CD14-positive monocyte (primary cell): ENCODE results near the gene SLC3A2. TPM values are rescaled to one million over a fixed set of nuclear protein-coding genes. Genes with fewer than 3 reads are reported as not detected.

ENCODE experiments used
- DNase-seq, 3 donors: peaks; one replicate each; pipeline ENCODE4 v3.0.0-alpha.2; 2011 to 2022
- H2AFZ ChIP-seq: 2 replicates; pipeline ENCODE4 v1.6.0; 2012; ENCODE audit warnings: mild to moderate bottlenecking, low read depth, low read length, inconsistent platforms; ENCODE audit not compliant: insufficient read depth, poor library complexity, severe bottlenecking
- H3K27ac ChIP-seq, 2 donors: 1 replicate in 1 of 2; 2 replicates in 1 of 2; pipeline ENCODE4 v1.5.1; 2012 to 2013; ENCODE audit warnings: low read length in 2 of 2, control low read depth in 1 of 2, inconsistent platforms in 1 of 2, low read depth in 1 of 2, mild to moderate bottlenecking in 1 of 2
- H3K27me3 ChIP-seq, 2 donors: one replicate each; pipeline versions ENCODE4 v1.6.0 to v1.6.1; 2011 to 2013; ENCODE audit warnings: low read length in 2 of 2; ENCODE audit not compliant: control insufficient read depth in 2 of 2, insufficient read depth in 2 of 2
- H3K36me3 ChIP-seq, 2 donors: replicated peaks in 1 of 2; 1 replicate in 1 of 2; 2 replicates in 1 of 2; pipeline versions ENCODE4 v1.5.1 to v1.6.1; 2012 to 2013; ENCODE audit warnings: low read length in 2 of 2, control low read depth in 1 of 2, inconsistent platforms in 1 of 2, mild to moderate bottlenecking in 1 of 2; ENCODE audit not compliant: insufficient read depth in 2 of 2, control insufficient read depth in 1 of 2
- H3K4me1 ChIP-seq, 2 donors: 1 replicate in 1 of 2; 2 replicates in 1 of 2; pipeline versions ENCODE4 v1.5.1 to v1.6.1; 2012 to 2013; ENCODE audit warnings: low read length in 2 of 2, control low read depth in 1 of 2, inconsistent platforms in 1 of 2, mild to moderate bottlenecking in 1 of 2, moderate library complexity in 1 of 2; ENCODE audit not compliant: insufficient read depth in 2 of 2, control insufficient read depth in 1 of 2
- H3K4me2 ChIP-seq: replicated peaks from 2 replicates; pipeline ENCODE3; 2012; ENCODE audit warnings: low read length, moderate library complexity, mild to moderate bottlenecking; ENCODE audit not compliant: poor library complexity, severe bottlenecking; ENCODE audit errors: extremely low read depth
- H3K4me3 ChIP-seq, 3 experiments: fragments of 200-600 bp in 1 of 3; sonication (generic) in 1 of 3; replicated peaks in 1 of 3; 1 replicate in 2 of 3; 2 replicates in 1 of 3; pipeline ENCODE4 v1.5.1; 2011 to 2013; ENCODE audit warnings: low read length in 3 of 3, mild to moderate bottlenecking in 3 of 3, control low read depth in 2 of 3, low read depth in 2 of 3, inconsistent platforms in 1 of 3, moderate library complexity in 1 of 3
- H3K79me2 ChIP-seq: 2 replicates; pipeline ENCODE4 v1.6.0; 2012; ENCODE audit warnings: mild to moderate bottlenecking, control low read depth, inconsistent platforms, low read length, moderate library complexity; ENCODE audit not compliant: insufficient read depth
- H3K9ac ChIP-seq: 2 replicates; pipeline ENCODE4 v1.6.0; 2017; ENCODE audit warnings: low read length, mild to moderate bottlenecking; ENCODE audit not compliant: insufficient read depth, poor library complexity, severe bottlenecking
- H3K9me3 ChIP-seq, 2 donors: replicated peaks in 1 of 2; 1 replicate in 1 of 2; 2 replicates in 1 of 2; pipeline versions ENCODE4 v1.5.1 to v1.6.1; 2012 to 2013; ENCODE audit warnings: low read length in 2 of 2, control low read depth in 1 of 2; ENCODE audit not compliant: control insufficient read depth in 1 of 2, insufficient read depth in 1 of 2
- H4K20me1 ChIP-seq: 2 replicates; pipeline ENCODE4 v1.6.0; 2012; ENCODE audit warnings: mild to moderate bottlenecking, low read length, control low read depth, moderate library complexity; ENCODE audit not compliant: insufficient read depth
- H3K27ac Mint-ChIP-seq, 7 donors: one replicate each; pipeline ENCODE4 v1.8.0; 2020; ENCODE audit warnings: mild to moderate bottlenecking in 7 of 7, mixed read lengths in 7 of 7, moderate library complexity in 6 of 7, inconsistent platforms in 2 of 7
- H3K27me3 Mint-ChIP-seq, 3 donors: one replicate each; pipeline ENCODE4 v1.8.0; 2021 to 2022; ENCODE audit warnings: low read depth in 3 of 3, mild to moderate bottlenecking in 3 of 3, mixed read lengths in 3 of 3, moderate library complexity in 3 of 3, inconsistent platforms in 1 of 3
- H3K36me3 Mint-ChIP-seq, 2 donors: one replicate each; pipeline ENCODE4 v1.8.0; 2020; ENCODE audit warnings: mixed read lengths in 2 of 2, inconsistent platforms in 1 of 2, mild to moderate bottlenecking in 1 of 2
- H3K4me1 Mint-ChIP-seq: one replicate; pipeline ENCODE4 v1.8.0; 2020; ENCODE audit warnings: mild to moderate bottlenecking, mixed read lengths
- H3K4me3 Mint-ChIP-seq, 2 donors: one replicate each; pipeline ENCODE4 v1.8.0; 2020; ENCODE audit warnings: mild to moderate bottlenecking in 2 of 2, mixed read lengths in 2 of 2, moderate library complexity in 1 of 2
- H3K9me3 Mint-ChIP-seq, 7 donors: one replicate each; pipeline ENCODE4 v1.8.0; 2020 to 2022; ENCODE audit warnings: mixed read lengths in 7 of 7, mild to moderate bottlenecking in 6 of 7, moderate library complexity in 6 of 7, inconsistent platforms in 2 of 7
- WGBS: methylation state at CpG from one replicate; pipeline ENCODE4 v1.1.5; 2013; ENCODE audit warnings: missing lambda C conversion rate; ENCODE audit not compliant: insufficient coverage; 5-methylcytosine and 5-hydroxymethylcytosine counted together
- intact Hi-C, 2 donors: fragments of 100-400 bp; cut with micrococcal nuclease; formaldehyde crosslinking; loops; one replicate each; pipeline versions ENCODE4 v1.15.0 to v1.15.1; 2023
- polyA plus RNA-seq, 3 donors: library from polyadenylated mRNA; depleted of rRNA in 1 of 3; unstranded in 2 of 3; stranded (reverse) in 1 of 3; fragments of 300-500 nt in 2 of 3; fragments of >200 nt in 1 of 3; fragmentation: Illumina TruSeq in 2 of 3; gene quantifications; 1 replicate in 2 of 3; 2 replicates in 1 of 3; pipeline ENCODE4 v1.2.3, GENCODE V29; 2012 to 2021
- TF ChIP-seq, protein P1 (sequence below): fragments of 200-600 bp; IDR thresholded peaks from one replicate; pipeline ENCODE4 v1.8.0; 2022; ENCODE audit warnings: antibody characterized with exemption, mild to moderate bottlenecking

SLC3A2 gene
- polyA plus RNA-seq, 3 donors = 156 to 231 (median 189) TPM

DNA sequence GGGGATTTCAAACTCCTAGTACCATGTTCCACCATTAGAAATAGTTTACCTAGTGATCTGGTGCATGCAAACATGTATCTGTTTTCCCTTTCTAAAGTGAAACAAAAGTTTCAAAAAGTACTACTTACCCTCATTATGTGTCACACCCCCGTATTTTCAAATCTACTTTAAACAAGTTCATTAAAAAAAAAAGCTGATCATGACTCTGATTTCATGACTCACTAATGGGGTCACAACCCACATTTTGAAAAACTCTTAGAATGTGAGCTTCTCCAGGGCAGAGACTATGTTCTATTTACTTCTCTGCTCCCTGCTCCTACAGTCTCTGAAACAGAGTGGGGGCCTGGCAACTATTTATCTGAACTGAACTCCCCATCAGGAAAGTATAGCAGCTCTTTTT is 22.2 kb downstream of the SLC3A2 start:
- Histone ChIP-seq H3K4me3 (no peak overlapping the region), H3K79me2 (no peaks in the 10 kb centered on the region), H3K9me3 (no peaks in the 10 kb centered on the region), H4K20me1 (no peaks in the 10 kb centered on the region), H3K9ac (no peak overlapping the region), H3K27me3 (no peaks in the 10 kb centered on the region), H3K4me1 (no peaks in the 10 kb centered on the region), H3K4me2 (no peak overlapping the region), H2AFZ (no peak overlapping the region), H3K36me3 (no peaks in the 10 kb centered on the region), H3K27ac (no peak overlapping the region)
- Mint-ChIP-seq H3K9me3 (peaks cover 0 to 1% (median 0%) of the 10 kb centered on the region in 7 donors), H3K36me3 (no peaks in the 10 kb centered on the region), H3K4me1 (peaks cover 9% of the 10 kb centered on the region), H3K27me3 (peaks cover 6 to 23% (median 21%) of the 10 kb centered on the region in 3 donors), H3K4me3 (no peak overlapping the region), H3K27ac (no peak overlapping the region)
- no peak for DNase-seq
- no CpG with 5 or more reads among the region's 1 CpG for WGBS
- TF ChIP-seq, protein P1, sequence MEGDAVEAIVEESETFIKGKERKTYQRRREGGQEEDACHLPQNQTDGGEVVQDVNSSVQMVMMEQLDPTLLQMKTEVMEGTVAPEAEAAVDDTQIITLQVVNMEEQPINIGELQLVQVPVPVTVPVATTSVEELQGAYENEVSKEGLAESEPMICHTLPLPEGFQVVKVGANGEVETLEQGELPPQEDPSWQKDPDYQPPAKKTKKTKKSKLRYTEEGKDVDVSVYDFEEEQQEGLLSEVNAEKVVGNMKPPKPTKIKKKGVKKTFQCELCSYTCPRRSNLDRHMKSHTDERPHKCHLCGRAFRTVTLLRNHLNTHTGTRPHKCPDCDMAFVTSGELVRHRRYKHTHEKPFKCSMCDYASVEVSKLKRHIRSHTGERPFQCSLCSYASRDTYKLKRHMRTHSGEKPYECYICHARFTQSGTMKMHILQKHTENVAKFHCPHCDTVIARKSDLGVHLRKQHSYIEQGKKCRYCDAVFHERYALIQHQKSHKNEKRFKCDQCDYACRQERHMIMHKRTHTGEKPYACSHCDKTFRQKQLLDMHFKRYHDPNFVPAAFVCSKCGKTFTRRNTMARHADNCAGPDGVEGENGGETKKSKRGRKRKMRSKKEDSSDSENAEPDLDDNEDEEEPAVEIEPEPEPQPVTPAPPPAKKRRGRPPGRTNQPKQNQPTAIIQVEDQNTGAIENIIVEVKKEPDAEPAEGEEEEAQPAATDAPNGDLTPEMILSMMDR = no peak
- intact Hi-C loops = no loop called here

DNA sequence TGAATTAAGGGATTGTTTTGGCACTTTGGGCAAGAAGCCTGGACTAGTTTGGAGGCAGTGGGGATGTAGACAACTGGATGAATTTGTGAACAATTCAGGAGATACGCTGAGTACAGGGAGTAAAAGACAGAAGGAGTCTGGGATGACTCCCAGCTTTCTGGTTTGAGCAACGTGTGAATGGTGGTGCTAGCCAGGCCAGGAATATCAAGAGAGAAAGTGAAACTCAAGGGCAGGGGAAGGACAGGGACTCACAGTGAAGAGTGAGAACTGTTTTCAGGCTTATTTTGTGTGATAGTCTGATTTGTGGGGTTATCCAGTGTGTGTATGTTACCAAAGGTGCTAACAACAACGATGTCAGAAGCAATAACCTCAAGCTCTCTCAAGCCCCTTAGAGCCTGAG is 24.6 kb downstream of the SLC3A2 start:
- no peak overlapping the region for H3K4me3 Mint-ChIP-seq

More for the DNA sequence above, 24.6 kb downstream of the SLC3A2 start:
- 42% methylated on average over 2 of the region's 3 CpGs for WGBS
- Mint-ChIP-seq H3K27me3 (peaks cover 11 to 20% (median 11%) of the 10 kb centered on the region in 3 donors), H3K4me1 (peaks cover 9% of the 10 kb centered on the region), H3K36me3 (no peaks in the 10 kb centered on the region), H3K9me3 (peaks cover 0 to 1% (median 0%) of the 10 kb centered on the region in 7 donors), H3K27ac (peak overlapping the region in 1 of 7 donors; percentile 2)
- no peaks in the 10 kb centered on the region for H3K27me3 ChIP-seq
- no peaks in the 10 kb centered on the region for H3K36me3 ChIP-seq
- no peaks in the 10 kb centered on the region for H3K4me1 ChIP-seq
- no peak overlapping the region for H3K4me3 ChIP-seq
- H2AFZ ChIP-seq = no peak overlapping the region
- intact Hi-C loops = no loop called here
- H3K27ac ChIP-seq = no peak overlapping the region
- no peaks in the 10 kb centered on the region for H4K20me1 ChIP-seq
- no peak overlapping the region for H3K4me2 ChIP-seq
- DNase-seq = no peak
- H3K9me3 ChIP-seq = no peaks in the 10 kb centered on the region
- no peak overlapping the region for H3K9ac ChIP-seq
- no peaks in the 10 kb centered on the region for H3K79me2 ChIP-seq
- TF ChIP-seq, protein P1 = no peak
